Effector memory CD4-positive, alpha-beta T cell (primary cell): ENCODE results near the gene DBNL.

Experiments used
- DNase-seq, 3 donors: peaks; one replicate each; pipeline ENCODE4 v3.0.0-alpha.2; 2020
- H3K27ac ChIP-seq: 2 replicates; pipeline ENCODE4 v1.7.0; 2013; ENCODE audit warnings: mild to moderate bottlenecking, low read length, moderate library complexity; ENCODE audit not compliant: insufficient read depth, poor library complexity, severe bottlenecking
- H3K27me3 ChIP-seq: replicated peaks from 2 replicates; pipeline ENCODE4 v1.7.0; 2013; ENCODE audit warnings: mild to moderate bottlenecking, low read length; ENCODE audit not compliant: insufficient read depth, control insufficient read depth, poor library complexity, severe bottlenecking
- H3K36me3 ChIP-seq: 2 replicates; pipeline ENCODE4 v1.7.0; 2013; ENCODE audit warnings: mild to moderate bottlenecking, low read length, moderate library complexity; ENCODE audit not compliant: control insufficient read depth, insufficient read depth
- H3K4me1 ChIP-seq: 2 replicates; pipeline ENCODE4 v1.7.0; 2013; ENCODE audit warnings: low read length, mild to moderate bottlenecking; ENCODE audit not compliant: control insufficient read depth, insufficient read depth, poor library complexity, severe bottlenecking
- H3K4me3 ChIP-seq: 2 replicates; pipeline ENCODE4 v1.7.0; 2013; ENCODE audit warnings: low read length, low read depth, mild to moderate bottlenecking; ENCODE audit not compliant: insufficient read depth, poor library complexity, severe bottlenecking
- H3K9me3 ChIP-seq: 2 replicates; pipeline ENCODE4 v1.7.0; 2013; ENCODE audit warnings: mild to moderate bottlenecking, low read length, moderate library complexity; ENCODE audit not compliant: control insufficient read depth

DBNL gene

DNA sequence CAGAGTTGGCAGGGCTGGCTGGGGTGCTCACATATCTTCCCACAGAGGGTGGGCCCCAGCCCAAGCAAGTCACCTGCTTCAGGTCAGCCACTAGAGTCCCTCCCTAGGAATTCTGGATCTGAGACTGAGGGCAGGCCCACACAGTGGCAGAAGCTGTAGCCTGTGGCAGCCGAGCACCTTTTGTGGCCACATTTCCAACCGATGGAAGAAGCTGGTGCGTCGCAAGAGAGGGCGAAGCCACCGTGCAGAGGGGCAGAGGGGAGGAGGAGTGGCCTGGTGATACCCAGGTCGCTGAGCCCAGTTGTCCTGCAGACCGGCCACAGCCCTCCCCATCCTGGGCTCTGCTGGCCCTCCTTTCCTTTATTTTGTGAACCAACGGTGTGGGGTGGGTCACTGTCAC, 32.6 kb downstream of the DBNL start:
- no peaks in the 10 kb centered on the region for H3K9me3 ChIP-seq
- DNase-seq, result no peak
- H3K4me3 ChIP-seq, result no peak overlapping the region
- peaks cover 9% of the 10 kb centered on the region for H3K4me1 ChIP-seq
- H3K27ac ChIP-seq, result no peak overlapping the region
- H3K36me3 ChIP-seq, result peaks cover 79% of the 10 kb centered on the region
- no peaks in the 10 kb centered on the region for H3K27me3 ChIP-seq

DNA sequence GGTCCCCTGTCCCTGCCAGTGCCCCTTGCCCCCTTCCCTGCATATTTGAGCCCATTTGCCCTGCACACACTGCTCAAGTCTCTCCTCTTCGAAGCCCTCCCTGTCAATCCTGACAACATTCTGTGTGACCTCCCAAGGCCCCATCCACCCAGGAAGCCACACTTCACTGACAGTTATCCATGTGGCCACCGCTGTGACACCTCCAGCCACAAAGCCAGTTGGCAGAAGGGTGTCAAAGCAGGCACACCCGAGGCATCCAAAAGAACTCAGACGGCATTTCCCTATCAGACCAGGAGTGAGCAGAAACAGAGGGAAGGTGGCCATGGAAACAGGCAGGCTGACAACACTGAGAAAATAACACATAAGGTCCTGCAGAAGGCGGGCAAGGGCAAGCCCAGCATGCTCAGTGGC, 33.2 kb downstream of the DBNL start:
- H3K36me3 ChIP-seq, result peaks cover 77% of the 10 kb centered on the region
- peaks cover 9% of the 10 kb centered on the region for H3K4me1 ChIP-seq

DNA sequence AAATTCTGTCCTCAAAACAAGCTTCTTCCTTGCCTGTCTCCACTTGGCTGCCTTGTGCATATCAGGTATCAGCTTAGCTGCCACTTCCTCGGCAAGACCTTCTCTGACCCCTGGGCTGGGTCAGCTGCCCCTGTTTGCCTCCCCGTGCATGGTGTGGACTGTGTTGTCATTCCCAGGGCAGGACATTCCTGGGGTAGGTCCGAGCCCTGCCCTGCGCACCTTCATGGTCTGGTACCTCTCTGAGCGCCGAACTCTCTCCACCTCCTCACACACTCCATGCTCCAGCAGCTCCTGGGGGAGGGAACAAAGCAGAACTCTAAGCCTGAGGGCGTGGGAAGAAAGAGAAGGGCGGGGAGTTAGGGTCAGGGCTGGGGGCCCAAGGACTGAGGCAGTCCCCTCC, 34.0 kb downstream of the DBNL start:
- no peak overlapping the region for H3K4me3 ChIP-seq
- no peaks in the 10 kb centered on the region for H3K9me3 ChIP-seq
- peaks cover 69% of the 10 kb centered on the region for H3K36me3 ChIP-seq
- H3K27me3 ChIP-seq, result no peaks in the 10 kb centered on the region
- DNase-seq, result no peak
- no peak overlapping the region for H3K27ac ChIP-seq
- peaks cover 9% of the 10 kb centered on the region for H3K4me1 ChIP-seq

More for the DNA sequence above, 33.2 kb downstream of the DBNL start:
- DNase-seq, result no peak
- no peaks in the 10 kb centered on the region for H3K9me3 ChIP-seq
- H3K27ac ChIP-seq, result no peak overlapping the region
- no peaks in the 10 kb centered on the region for H3K27me3 ChIP-seq
- no peak overlapping the region for H3K4me3 ChIP-seq

DNA sequence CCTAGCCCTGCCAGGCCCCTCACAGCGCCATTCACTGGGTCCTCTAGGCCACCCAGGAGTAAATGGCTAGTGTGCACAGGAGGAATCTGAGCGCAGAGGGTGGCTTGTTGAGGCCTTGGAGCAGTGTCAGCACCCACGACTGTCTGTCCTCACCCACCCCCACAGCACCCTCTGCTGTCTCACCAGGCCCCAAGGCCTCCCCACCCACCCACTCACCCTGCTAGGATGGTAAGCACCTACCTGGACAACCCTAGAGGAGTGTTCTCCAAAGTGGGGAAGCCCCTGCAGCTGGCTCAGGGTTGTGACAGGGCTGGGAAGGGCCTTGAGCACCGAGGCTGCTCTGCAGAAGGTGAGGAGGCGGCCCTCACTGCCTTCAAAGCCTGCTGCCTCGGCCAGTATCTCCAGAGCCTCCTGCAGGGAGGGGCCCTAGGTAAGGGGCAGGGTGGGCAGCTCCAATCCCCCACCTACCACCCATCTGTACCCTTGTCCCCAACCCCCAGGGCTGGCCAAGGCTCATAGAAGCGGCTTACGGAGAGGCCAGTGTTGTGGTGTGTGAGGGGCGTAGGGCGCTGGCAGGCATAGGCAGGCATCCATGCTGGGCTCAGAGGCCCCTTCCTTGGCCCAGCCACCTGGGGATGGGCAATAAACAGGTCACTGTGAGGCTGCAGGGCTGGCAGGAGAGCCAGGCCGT, 35.0 kb downstream of the DBNL start:
- Histone ChIP-seq H3K27ac (peak overlapping the region; percentile 6), H3K9me3 (no peaks in the 10 kb centered on the region), H3K4me1 (peaks cover 9% of the 10 kb centered on the region), H3K27me3 (no peaks in the 10 kb centered on the region), H3K36me3 (peaks cover 59% of the 10 kb centered on the region), H3K4me3 (no peak overlapping the region)
- DNase-seq, result no peak

DNA sequence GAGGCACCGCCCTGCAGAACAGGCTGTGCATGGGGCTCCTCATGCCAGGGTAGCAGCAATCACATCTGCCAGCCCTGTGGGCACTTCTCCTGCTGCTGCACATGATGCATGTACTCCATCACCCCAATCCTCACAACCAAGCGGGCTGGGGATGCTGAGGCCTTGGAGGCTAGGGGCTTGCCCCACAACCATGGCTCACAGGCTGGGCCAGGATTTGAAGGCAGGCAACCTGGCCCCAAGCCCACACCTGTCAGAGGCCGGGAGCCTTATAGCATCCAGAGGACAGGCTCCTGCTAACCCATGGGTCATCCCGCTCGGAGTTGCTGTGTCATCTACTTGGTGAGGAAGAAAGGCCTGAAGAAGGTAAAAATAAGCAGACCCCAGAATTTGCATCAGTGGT, 35.6 kb downstream of the DBNL start:
- Histone ChIP-seq H3K4me3 (no peak overlapping the region), H3K9me3 (no peaks in the 10 kb centered on the region), H3K27me3 (no peaks in the 10 kb centered on the region), H3K4me1 (peaks cover 9% of the 10 kb centered on the region), H3K27ac (no peak overlapping the region), H3K36me3 (peaks cover 55% of the 10 kb centered on the region)
- DNase-seq, result no peak

DNA sequence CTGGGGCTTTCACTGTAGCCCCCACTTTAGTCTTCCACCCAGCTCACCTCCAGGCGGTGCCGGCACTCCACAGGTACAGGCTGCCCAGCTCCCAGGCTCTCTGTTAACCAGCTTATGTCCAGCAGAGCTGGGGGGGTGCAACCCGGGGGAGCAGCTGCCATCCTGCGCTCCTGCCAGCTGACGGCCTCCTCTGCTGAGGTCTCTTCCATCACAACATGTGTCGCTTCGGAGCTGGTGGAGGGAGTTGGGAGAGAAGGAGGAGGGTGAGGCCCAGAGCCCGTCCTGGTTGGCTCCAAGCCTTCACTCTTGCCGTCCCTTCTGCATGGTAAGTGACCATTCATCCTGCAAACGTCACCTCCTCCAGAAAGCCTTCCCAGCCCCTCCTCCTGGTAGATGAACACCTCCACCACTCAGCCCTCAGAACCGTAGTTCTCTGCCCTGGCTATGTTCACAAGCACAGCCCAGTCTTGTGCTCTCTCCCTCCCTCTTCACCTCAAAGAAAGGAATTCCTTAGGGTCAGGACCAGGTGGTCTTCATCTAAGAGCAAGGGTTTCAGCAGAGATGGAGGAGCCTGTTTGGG, 36.3 kb downstream of the DBNL start:
- DNase-seq, result no peak
- Histone ChIP-seq H3K9me3 (no peaks in the 10 kb centered on the region), H3K4me3 (peak overlapping the region; percentile 68), H3K4me1 (peaks cover 9% of the 10 kb centered on the region), H3K36me3 (peaks cover 48% of the 10 kb centered on the region), H3K27me3 (no peaks in the 10 kb centered on the region), H3K27ac (peak overlapping the region; percentile 48)

DNA sequence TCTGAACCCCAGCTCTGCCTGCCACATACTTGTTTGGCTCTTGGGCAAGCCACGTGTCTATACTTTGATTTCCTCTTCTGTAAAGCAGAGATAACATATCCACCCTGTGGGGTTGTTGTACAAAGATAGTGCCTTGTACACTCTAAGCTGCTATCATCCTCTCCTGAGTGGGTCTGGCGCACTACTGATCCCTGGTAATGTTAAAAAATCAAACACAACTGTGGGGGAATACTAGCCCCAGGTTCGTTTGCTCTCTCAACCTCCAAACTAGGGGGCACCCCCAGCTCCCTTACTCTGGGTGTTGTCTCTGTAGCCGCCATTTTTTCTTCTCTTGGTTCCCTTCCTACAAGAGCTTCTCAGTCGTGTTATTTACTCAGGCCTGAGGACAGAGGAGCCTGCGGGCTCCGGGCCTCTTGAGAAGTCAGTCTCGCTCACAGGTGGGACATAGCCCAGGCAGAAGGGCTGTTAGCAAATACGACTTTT, 36.8 kb downstream of the DBNL start:
- Histone ChIP-seq H3K4me1 (peaks cover 9% of the 10 kb centered on the region), H3K27ac (peak overlapping the region; percentile 48), H3K27me3 (no peaks in the 10 kb centered on the region), H3K4me3 (peak overlapping the region; percentile 68), H3K36me3 (peaks cover 43% of the 10 kb centered on the region), H3K9me3 (no peaks in the 10 kb centered on the region)
- DNase-seq, result peak in 2 of 3 donors; percentile 5 to 6

DNA sequence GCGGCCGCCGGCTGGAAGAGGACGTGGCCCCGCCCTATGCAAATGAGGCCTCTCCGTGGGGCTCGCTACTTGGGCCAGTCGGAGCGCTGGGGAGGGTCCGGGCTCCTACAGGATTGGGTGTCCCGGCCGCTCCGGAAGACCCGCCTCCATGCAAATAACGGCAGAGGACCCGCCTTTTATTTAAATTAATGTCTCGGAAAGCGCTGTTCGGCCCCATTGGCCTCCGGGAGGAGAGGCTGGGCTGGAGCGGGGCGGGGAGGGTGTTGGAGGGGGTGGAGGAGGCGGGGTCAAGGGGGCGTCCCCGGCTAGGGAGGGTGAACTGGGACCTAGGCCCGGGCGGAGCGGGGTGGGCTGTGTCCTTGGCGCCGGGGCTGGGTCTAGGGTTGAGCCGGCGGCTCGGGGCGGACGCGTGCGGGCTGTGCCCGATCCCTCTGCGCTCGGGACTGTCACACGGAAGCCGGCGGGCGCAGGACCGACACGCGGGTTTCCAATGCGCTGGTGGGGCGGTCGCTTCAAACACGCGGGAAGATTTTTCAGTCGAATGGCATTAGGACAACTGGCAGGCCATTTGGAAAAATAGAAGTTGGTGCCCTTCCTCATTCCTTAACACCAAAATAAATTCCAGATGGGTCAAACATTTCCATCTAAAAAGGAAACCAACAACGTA, 38.2 kb downstream of the DBNL start:
- Histone ChIP-seq H3K4me3 (peak overlapping the region; percentile 65), H3K36me3 (peaks cover 29% of the 10 kb centered on the region), H3K27me3 (no peaks in the 10 kb centered on the region), H3K27ac (peak overlapping the region; percentile 74), H3K4me1 (peaks cover 9% of the 10 kb centered on the region), H3K9me3 (no peaks in the 10 kb centered on the region)
- DNase-seq, result peak; percentile 97 to 98 (median 97)

DNA sequence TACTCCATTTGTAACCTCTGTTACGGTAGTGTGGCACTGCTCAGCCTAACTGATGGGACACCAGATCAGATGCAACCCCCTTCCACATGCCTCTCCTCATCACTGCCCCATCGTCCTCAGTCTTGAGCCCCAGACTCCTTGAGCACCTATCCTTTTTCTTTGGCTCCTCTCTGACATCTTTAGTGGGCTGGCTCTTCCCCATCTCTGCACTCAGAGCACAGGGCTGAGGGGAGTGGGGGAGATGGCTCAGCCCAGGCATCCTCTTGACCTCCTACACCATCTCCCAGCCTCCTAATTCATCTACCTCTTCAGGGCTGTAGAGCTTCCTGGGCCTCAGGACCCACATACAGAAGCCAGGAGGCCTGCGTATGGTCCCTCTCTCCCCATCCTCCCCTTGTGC, 39.3 kb downstream of the DBNL start:
- no peak overlapping the region for H3K4me3 ChIP-seq

DNA sequence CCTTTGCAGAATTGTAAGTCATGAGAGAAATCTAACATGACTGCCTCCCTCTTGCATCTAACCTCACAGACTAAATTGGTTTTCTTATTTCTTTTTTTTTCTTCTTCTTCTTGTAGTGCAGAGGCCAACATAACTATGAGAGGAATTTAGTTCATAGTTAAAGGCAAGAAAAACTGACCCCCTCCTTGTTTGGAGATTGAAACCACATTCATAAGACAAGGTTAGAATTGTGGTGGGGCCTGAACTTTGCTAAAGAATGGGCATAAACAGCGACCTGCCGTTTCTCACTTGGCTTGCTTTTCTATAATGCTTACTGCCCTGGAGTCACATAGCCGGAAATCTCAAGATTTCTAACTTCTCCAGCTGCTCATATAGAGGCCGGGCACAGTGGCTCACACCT, 40.2 kb downstream of the DBNL start:
- Histone ChIP-seq H3K36me3 (peaks cover 9% of the 10 kb centered on the region), H3K27me3 (no peaks in the 10 kb centered on the region), H3K9me3 (no peaks in the 10 kb centered on the region), H3K4me3 (no peak overlapping the region), H3K4me1 (peaks cover 9% of the 10 kb centered on the region), H3K27ac (no peak overlapping the region)
- no peak for DNase-seq

More for the DNA sequence above, 39.3 kb downstream of the DBNL start:
- Histone ChIP-seq H3K4me1 (peaks cover 9% of the 10 kb centered on the region), H3K36me3 (peaks cover 18% of the 10 kb centered on the region), H3K27ac (no peak overlapping the region), H3K9me3 (no peaks in the 10 kb centered on the region), H3K27me3 (no peaks in the 10 kb centered on the region)
- no peak for DNase-seq
